Right lobe of liver (tissue), 6 donors: ENCODE measurements around the gene RNF5. TPM values are rescaled to one million over a fixed set of nuclear protein-coding genes. Genes with fewer than 3 reads are reported as not detected.

Source experiments
- ATAC-seq, 4 donors: fragments of 200-7000 bp; cut with Tn5 transposase; one replicate each; pipeline ENCODE4 v1.9.1; 2020; ENCODE audit warnings: mild to moderate bottlenecking in 4 of 4, moderate library complexity in 4 of 4
- DNase-seq, 3 donors: peaks; one replicate each; pipeline ENCODE4 v3.0.0-alpha.2; 2020
- H3K27ac ChIP-seq, 3 donors: fragments of 200-600 bp; one replicate each; pipeline ENCODE4 v1.8.0; 2022
- H3K27me3 ChIP-seq, 2 donors: fragments of 200-600 bp; one replicate each; pipeline ENCODE4 v1.8.0; 2022
- H3K36me3 ChIP-seq, 4 donors: fragments of 200-600 bp; sonication (generic) in 1 of 4; one replicate each; pipeline versions ENCODE4 v1.5.1 to v1.8.0; 2017 to 2022; ENCODE audit warnings: control low read depth in 1 of 4
- H3K4me1 ChIP-seq, 4 donors: fragments of 200-600 bp; sonication (generic) in 1 of 4; one replicate each; pipeline versions ENCODE4 v1.5.1 to v1.8.0; 2017 to 2022; ENCODE audit warnings: control low read depth in 1 of 4
- H3K4me3 ChIP-seq, 3 donors: fragments of 200-600 bp; one replicate each; pipeline ENCODE4 v1.8.0; 2022
- H3K9me3 ChIP-seq, 4 donors: fragments of 200-600 bp; sonication (generic) in 1 of 4; one replicate each; pipeline versions ENCODE4 v1.5.1 to v1.8.0; 2017 to 2022; ENCODE audit warnings: control low read depth in 1 of 4
- CTCF ChIP-seq, 4 donors: fragments of 200-600 bp in 3 of 4; fragments of 450-650 bp in 1 of 4; IDR thresholded peaks; one replicate each; pipeline versions ENCODE4 v1.5.1 to v1.8.0; 2016 to 2022; ENCODE audit warnings: antibody characterized with exemption in 4 of 4, mild to moderate bottlenecking in 2 of 4
- POLR2A ChIP-seq: fragments of 450-650 bp; IDR thresholded peaks from one replicate; pipeline ENCODE4 v1.6.1; 2017; ENCODE audit warnings: antibody characterized with exemption, mild to moderate bottlenecking
- WGBS: methylation state at CpG from one replicate; pipeline ENCODE4 v1.1.6; 2018; ENCODE audit warnings: low coverage, low lambda C conversion rate; ENCODE audit not compliant: insufficient coverage; ENCODE audit errors: missing lambda C conversion rate; 5-methylcytosine and 5-hydroxymethylcytosine counted together
- intact Hi-C, 2 donors: fragments of 100-400 bp; cut with DNase I; formaldehyde crosslinking; loops; one replicate each; pipeline versions ENCODE4 v1.11.2 to v1.14.1; 2022
- long read RNA-seq: library from polyadenylated mRNA; unstranded; transcript quantifications from one replicate; pipeline ENCODE4 v2.0.0, GENCODE V29; 2019
- total RNA-seq, 6 experiments: library from RNA; depleted of rRNA in 2 of 6; stranded (reverse); fragments of >200 nt in 2 of 6; fragmentation: NEBNext Ultra II Directional in 3 of 6; extraction: Animal tissue kit (Norgen Biotek cat#: 25700) in 3 of 6; gene quantifications; one replicate each; pipeline versions ENCODE4 v1.1.0 to v1.2.4, GENCODE V29; 2016 to 2023
- donor health status: DM: no; HTN: yes; CAD: no.
- donor health status: DM: no; HTN: no; CAD: no.
- donor health status: DM: no; HTN: no; CAD: no.
- donor health status: DM: no; HTN: yes; CAD: no.
- donor health status: DM: no; HTN: yes; CAD: no.

The RNF5 gene
- 10 to 100 TPM; 50.5 to 90.4 (median 60.9) TPM for total RNA-seq
- long read RNA-seq, partial matches to known transcripts, result 4 of 4 reads
- long read RNA-seq, other reads (novel, unspliced or antisense), result 0 of 4 reads

GRCh38 chr6:32177788-32178546, at the start of gene RNF5:
Gene RNF5, plus strand, starts transcription at chr6:32178405. Its CDS starts 107 bp downstream, at chr6:32178512.
- TF ChIP-seq POLR2A (peak; percentile 31), CTCF (IDR thresholded peaks at IDR 0.05) (no peak)
- ATAC-seq, result peak; percentile 71 to 87 (median 82)
- H3K36me3 ChIP-seq, result peaks cover 0 to 3% (median 0%) of the 10 kb centered on the region in 4 donors
- peaks cover 0 to 32% (median 9%) of the 10 kb centered on the region in 4 donors for H3K4me1 ChIP-seq
- H3K9me3 ChIP-seq, result no peaks in the 10 kb centered on the region
- H3K27me3 ChIP-seq, result no peaks in the 10 kb centered on the region
- H3K27ac ChIP-seq, result peak within 1 kb of the TSS; percentile 73 to 97 (median 82)
- intact Hi-C loops, result no loop called here
- under 1% methylated on average over 32 of the region's 33 CpGs for WGBS
- peak; percentile 93 to 97 (median 95) for DNase-seq
- peak within 1 kb of the TSS; percentile 54 to 87 (median 85) for H3K4me3 ChIP-seq

- H3K27ac ChIP-seq, result peak overlapping the region in 2 of 3 donors; percentile 19 to 74
- intact Hi-C loops, result no loop called here
- H3K9me3 ChIP-seq, result no peaks in the 10 kb centered on the region
- no peaks in the 10 kb centered on the region for H3K27me3 ChIP-seq
- WGBS, result 79% methylated on average over 4 of the region's 13 CpGs
- H3K4me1 ChIP-seq, result peaks cover 0 to 28% (median 13%) of the 10 kb centered on the region in 4 donors
- peak overlapping the region; percentile 52 to 61 (median 55) for H3K4me3 ChIP-seq
- no peak for ATAC-seq
- TF ChIP-seq CTCF (IDR thresholded peaks at IDR 0.05), result no peak
- no peak for TF ChIP-seq POLR2A
- peaks cover 0 to 24% (median 8%) of the 10 kb centered on the region in 4 donors for H3K36me3 ChIP-seq
- no peak for DNase-seq
Measured at GRCh38 chr6:32128751-32129296, 49.4 kb upstream of the RNF5 start.

- ATAC-seq, result peak; percentile 52 to 60 (median 56)
- DNase-seq, result no peak
- Histone ChIP-seq H3K4me3 (peak overlapping the region; percentile 52 to 61 (median 55)), H3K9me3 (no peaks in the 10 kb centered on the region), H3K27ac (peak overlapping the region; percentile 74 to 85 (median 81)), H3K27me3 (no peaks in the 10 kb centered on the region), H3K36me3 (peaks cover 0 to 19% (median 8%) of the 10 kb centered on the region in 4 donors), H3K4me1 (peaks cover 0 to 28% (median 13%) of the 10 kb centered on the region in 4 donors)
- intact Hi-C loops, result no loop called here
- 31% methylated on average over 19 of the region's 22 CpGs for WGBS
- no peak for TF ChIP-seq CTCF (IDR thresholded peaks at IDR 0.05)
- no peak for TF ChIP-seq POLR2A
Measured at GRCh38 chr6:32129297-32130088, 48.7 kb upstream of the RNF5 start.

- no peak for ATAC-seq
Measured at GRCh38 chr6:32131439-32131948, 46.7 kb upstream of the RNF5 start.

More at GRCh38 chr6:32131439-32131948, 46.7 kb upstream of the RNF5 start:
- H3K4me1 ChIP-seq, result peaks cover 0 to 24% (median 13%) of the 10 kb centered on the region in 4 donors
- H3K36me3 ChIP-seq, result peaks cover 0 to 2% (median under 1%) of the 10 kb centered on the region in 4 donors
- TF ChIP-seq POLR2A (no peak), CTCF (IDR thresholded peaks at IDR 0.05) (no peak)
- WGBS, result 71% methylated on average over 8 of the region's 14 CpGs
- no peaks in the 10 kb centered on the region for H3K9me3 ChIP-seq
- H3K27me3 ChIP-seq, result no peaks in the 10 kb centered on the region
- no peak overlapping the region for H3K4me3 ChIP-seq
- H3K27ac ChIP-seq, result no peak overlapping the region
- intact Hi-C loops, result no loop called here
- DNase-seq, result no peak
